Measurements from ENCODE around the gene SHC4.

Gene SHC4, protein sequence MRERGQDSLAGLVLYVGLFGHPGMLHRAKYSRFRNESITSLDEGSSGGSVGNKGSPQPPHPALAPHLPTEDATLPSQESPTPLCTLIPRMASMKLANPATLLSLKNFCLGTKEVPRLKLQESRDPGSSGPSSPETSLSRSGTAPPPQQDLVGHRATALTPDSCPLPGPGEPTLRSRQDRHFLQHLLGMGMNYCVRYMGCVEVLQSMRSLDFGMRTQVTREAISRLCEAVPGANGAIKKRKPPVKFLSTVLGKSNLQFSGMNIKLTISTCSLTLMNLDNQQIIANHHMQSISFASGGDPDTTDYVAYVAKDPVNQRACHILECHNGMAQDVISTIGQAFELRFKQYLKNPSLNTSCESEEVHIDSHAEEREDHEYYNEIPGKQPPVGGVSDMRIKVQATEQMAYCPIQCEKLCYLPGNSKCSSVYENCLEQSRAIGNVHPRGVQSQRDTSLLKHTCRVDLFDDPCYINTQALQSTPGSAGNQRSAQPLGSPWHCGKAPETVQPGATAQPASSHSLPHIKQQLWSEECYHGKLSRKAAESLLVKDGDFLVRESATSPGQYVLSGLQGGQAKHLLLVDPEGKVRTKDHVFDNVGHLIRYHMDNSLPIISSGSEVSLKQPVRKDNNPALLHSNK

DNA sequence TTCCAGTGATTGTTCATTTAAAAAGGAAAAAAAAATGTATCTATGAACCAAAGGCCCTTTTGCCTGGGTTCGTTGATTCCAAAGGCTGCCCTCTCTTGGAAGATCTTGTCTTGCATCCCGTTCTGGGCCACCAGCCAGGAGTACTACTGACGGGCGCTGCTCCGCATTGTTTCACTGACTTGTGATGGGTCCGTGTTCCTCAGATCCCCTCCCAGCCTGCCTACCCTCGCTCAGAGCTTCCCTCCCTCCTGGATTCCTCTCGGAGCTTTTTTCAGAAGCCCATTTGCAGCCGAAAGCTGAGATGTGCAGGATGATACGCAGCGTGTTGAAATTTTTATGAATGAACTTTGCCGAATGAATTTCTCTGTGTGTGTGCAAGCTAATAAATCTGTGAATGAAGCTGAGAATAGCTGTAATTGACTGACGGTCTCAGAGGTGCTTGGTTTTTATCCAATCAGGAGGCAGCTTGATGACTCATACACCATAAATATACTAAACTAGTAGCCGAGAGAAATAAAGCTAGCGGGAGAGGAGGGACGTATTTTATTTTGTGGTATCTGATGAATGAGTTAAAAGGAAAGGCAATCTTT is at the start of gene SHC4:
SHC4 (minus strand) TSS at position 396 of the 590 bp plus-strand sequence. CDS start 904 bp downstream, outside the sequence.
- no peak for DNase-seq (ENCODE audit: low read depth in 2 of 2, low spot score in 1 of 2)

DNA sequence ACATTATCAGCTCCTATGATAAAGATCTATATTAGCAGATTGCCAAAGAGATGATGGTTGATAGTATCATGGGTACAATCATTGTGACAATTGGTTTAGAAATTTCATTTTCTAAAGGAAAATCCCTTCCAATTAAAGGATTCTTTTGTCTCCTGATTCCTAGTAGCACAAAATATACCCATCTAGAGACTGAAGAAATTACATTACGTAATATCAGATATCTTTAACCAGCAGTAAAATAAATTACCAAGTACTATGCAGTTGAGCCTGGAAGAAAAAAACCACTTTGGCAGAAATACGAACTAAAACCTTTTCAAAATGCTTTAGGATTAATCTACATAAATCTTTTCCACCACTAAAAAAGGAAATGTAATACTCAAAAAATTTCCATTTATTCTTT is 35.6 kb upstream of the SHC4 start:
- no peak for DNase-seq (ENCODE audit: low read depth in 2 of 2, low spot score in 1 of 2)

DNA sequence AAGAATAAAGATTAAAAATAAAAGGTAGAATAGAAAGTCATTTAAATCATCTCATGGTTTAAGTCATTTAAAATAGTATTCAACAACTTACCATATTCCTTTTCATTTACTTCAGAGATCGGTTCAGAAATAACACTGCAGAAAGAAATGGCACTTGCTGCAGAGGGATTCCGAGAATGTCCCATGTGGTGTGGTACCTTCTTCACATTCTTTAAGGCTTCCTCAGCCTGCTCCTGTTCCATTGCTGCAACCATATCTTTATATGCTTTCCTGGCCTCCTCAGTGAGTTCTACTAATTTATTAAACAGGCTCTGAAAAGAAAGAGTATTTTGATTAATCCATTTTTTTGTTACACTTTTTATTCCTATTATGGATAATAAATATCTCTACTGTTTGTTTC is 32.6 kb upstream of the SHC4 start:
- no peak for DNase-seq (ENCODE audit: low read depth in 2 of 2, low spot score in 1 of 2)

DNA sequence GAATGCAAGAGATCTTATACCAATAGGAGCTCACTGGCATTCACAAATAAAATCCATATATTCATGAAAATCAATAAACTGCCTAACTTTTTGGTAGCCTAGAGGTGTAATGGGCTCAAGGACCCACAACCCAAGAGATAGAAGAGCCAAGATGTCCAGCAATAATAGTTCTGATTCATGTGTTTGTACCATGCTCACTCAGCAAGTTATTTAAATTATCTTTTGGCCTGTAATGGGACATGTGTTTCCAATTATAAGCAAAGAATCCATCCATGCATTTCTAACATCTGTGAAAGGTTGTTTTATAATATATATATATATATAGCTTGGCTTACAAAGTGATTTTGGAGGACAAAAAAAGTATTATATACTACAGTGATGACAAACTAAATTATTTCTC is 29.7 kb upstream of the SHC4 start:
- no peak for DNase-seq (ENCODE audit: low read depth in 2 of 2, low spot score in 1 of 2)

GRCh38 chr15:48992545-48992944 is 28.8 kb upstream of the SHC4 start:
- no peak for DNase-seq (ENCODE audit: low read depth in 2 of 2, low spot score in 1 of 2)

DNA sequence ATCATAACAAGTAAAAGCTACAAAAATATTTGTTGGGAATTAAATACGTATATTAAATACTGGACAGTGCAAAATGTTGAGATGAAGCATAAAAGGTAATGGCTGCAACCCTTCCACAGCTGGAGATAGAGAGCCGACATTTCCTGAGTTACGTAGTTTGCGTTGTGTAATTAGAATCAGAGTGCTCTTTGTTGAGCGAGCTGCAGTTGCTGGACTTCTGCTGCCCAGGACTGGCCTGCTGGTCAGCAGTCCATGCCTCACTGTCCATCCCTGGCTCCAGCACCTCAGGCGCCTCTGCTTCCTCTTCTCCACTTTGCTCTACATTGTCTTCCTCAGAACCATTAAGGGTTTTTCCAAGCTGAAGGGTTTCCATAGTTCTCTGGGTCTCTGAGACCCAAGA is 28.4 kb upstream of the SHC4 start:
- DNase-seq (ENCODE audit: low read depth in 2 of 2, low spot score in 1 of 2) = no peak

DNA sequence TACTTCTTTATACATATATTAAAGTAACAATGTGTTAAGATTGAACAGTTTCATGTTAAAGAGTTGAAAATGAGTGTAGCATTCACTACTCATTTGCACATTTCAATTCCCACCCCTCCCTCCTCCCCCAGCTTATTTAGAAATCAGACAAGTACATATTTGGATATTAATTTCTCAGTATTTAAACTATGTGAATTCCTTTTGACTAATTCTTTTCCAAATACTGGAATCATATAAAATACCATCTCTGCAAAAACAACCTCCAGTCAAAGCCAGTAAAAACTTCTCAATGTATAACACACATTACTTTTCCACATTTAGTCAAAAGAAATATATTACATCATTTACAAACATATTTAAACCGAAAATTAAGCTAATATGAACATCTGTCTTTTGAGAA is 25.5 kb upstream of the SHC4 start:
- DNase-seq (ENCODE audit: low read depth in 2 of 2, low spot score in 1 of 2) = no peak

DNA sequence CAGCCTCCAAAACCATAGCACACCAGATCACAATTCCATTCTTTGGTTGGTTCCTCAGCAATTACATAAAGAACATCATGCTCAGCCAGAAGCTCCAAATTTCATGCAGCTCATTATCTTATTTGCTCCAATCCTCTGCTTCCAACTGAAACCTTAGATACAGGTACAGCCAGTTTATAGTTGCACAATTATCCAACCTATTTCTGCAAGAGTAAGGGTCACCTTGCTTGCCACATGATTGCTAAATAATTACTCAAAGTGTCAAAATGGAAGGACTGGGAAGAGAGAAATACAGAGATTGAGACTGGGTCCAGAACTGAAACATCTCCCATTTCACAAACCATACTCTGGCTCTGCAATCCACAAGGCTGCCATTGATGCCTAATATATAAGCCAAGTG is 23.4 kb upstream of the SHC4 start:
- DNase-seq (ENCODE audit: low read depth in 2 of 2, low spot score in 1 of 2) = no peak

DNA sequence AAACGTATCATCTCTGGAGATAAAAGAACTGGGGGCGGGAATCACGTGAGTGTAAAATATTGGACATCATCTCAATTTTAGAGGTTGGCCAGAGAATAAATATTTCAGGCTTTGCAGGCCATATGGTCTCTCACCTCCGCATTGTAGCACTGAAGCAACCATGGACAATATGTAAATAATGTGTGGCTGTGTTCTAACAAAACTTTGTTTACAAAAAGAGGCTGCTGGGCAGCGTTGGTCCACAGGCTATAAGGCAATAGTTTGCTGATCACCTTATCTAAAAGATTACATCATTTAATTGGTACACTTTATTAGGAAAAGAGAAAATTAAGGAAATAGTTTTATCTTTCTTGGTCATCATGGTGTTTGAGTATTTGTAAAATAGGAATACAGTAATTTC is 22.5 kb upstream of the SHC4 start:
- DNase-seq (ENCODE audit: low read depth in 2 of 2, low spot score in 1 of 2) = no peak

DNA sequence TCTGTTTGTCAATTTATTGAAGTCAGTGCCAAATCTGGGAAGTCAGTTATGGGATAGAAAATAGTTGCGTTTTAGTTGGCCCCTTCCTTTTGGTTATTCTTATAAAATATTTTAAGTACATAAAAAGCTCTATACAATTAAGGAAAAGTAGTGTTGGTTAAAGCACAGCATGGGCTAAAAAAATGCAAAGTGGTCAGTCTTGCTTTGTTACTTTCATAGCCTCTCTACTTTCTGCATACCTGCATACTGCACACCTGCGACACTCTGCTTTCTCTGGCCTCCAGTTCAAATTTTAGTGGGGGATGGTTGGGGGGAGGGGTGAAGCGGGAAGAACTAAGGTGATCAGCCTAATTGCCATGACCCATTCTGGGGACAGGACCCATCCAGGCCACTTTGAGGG is 21.8 kb upstream of the SHC4 start:
- no peak for DNase-seq (ENCODE audit: low read depth in 2 of 2, low spot score in 1 of 2)

- DNase-seq (ENCODE audit: low read depth in 2 of 2, low spot score in 1 of 2) = no peak
Observed at GRCh38 chr15:48984811-48985352, 21.2 kb upstream of the SHC4 start.

DNA sequence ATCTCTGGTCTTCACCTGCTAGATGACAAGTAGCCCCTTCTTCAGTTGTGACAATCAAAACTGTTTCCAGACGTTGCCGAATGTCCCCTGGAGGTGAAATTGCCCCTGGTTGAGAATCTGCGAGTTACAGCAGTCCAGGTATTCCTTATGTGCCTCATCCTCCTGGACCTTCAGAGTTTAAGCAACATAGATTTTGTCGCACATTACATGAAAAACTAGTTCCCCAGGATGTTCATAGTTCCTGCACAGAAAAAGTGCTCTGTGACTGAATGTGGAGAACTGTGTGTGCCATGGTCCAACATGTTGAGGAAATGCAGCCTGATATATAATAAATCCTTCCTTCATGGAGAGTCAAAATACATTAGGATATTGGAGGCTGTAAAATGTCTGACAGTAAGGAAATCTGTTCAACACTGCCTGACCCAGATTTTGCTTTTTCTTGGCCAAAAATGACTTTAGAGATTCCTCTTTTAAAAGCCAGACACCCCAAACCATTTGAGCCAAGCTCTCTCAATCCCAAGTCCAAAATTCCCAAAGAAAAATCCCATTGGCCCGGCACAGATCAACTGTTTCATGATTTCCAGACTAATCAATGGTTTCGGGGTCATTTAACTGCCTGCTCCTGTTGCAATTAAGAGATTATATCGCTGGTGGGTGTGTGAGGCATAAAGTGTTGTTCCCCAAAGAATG is 20.4 kb upstream of the SHC4 start:
- DNase-seq (ENCODE audit: low read depth in 2 of 2, low spot score in 1 of 2) = no peak

DNA sequence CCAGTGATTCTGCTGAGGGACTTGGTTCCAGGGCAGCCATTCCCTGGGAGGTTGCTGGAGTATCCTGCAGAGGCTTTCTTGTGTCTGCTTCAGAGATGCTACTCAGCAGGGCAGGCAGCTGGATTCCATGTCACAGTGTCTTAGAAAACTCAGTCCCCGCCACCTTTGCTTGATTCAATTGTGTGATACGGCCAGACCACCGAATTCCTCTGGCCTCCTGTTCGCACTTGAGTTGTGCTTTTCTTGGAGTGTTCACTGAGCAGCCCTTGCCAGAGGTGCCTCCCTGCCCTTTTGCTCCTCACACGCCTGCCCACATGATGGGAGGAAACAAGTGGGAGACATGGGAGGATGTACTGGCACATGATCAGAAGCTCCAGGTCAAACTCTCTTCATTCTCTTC is 19.6 kb upstream of the SHC4 start:
- no peak for DNase-seq (ENCODE audit: low read depth in 2 of 2, low spot score in 1 of 2)

DNA sequence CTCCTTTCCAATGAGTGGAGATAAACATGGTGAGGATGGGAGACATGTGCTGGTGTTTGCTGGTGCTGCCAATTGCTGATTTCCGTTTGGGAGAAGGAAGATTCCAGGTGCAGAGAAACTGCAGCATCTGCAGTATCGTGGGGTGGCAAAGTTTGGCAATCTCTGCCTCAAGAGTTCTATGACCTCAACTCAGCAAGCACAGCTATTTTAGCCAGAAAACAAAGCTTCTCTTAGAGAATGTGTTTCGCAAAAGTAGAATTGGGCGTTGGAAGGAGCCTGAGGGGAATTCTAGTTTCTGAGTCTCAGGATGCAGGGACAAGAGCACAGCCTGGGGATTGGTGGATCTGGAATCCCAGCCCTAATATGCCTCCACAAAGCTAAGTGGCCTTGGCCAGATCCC is 18.2 kb upstream of the SHC4 start:
- no peak for DNase-seq (ENCODE audit: low read depth in 2 of 2, low spot score in 1 of 2)

DNA sequence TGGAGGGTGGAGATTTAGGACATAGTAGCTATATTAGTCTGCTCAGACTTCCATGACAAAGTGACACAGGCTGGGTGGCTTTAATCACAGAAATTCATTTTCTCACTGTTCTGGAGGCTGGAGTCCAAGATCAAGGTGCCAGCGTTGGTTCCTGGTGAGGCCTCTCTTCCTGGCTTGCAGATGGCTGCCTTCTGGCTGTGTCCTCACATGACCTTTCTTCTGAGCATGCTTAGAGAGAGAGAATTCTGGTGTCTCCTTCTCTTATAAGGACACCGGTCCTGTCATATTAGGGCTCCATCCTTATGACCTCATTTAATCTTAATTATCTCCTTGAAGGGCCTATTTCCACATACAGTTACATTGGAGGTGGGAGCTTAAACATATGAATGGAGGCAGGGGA is 14.9 kb upstream of the SHC4 start:
- no peak for DNase-seq (ENCODE audit: low read depth in 2 of 2, low spot score in 1 of 2)

DNA sequence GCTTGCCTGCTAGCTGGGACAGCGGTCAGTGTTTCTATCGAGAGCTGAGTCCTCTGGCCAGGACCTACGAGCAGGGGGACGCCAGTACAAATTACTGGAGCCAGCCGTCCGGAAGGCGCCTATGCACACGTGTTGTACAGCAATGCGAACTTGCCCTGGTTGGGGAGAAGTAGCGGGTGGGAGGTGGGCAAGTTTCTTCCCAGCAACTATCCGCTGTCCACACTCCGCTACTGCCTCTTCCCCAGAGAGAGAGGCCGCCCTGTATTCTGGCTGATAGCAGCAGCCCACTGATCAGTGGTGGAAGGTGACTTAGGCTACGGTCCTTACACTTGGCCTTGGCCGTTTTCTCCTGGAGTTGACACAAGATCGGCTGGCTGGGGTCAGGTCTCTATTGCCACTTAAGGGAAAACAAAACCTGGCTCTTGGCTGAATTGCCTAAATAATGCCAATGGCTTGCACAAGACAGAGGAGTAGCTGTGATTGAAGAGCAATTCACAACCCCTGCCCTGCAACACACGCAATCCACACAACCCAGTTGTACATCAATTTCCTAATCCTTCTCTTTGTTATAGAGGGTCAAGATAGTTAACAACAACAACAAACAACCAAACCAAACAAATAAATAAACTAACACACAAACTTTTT is 12.8 kb upstream of the SHC4 start:
- DNase-seq (ENCODE audit: low read depth in 2 of 2, low spot score in 1 of 2) = no peak

DNA sequence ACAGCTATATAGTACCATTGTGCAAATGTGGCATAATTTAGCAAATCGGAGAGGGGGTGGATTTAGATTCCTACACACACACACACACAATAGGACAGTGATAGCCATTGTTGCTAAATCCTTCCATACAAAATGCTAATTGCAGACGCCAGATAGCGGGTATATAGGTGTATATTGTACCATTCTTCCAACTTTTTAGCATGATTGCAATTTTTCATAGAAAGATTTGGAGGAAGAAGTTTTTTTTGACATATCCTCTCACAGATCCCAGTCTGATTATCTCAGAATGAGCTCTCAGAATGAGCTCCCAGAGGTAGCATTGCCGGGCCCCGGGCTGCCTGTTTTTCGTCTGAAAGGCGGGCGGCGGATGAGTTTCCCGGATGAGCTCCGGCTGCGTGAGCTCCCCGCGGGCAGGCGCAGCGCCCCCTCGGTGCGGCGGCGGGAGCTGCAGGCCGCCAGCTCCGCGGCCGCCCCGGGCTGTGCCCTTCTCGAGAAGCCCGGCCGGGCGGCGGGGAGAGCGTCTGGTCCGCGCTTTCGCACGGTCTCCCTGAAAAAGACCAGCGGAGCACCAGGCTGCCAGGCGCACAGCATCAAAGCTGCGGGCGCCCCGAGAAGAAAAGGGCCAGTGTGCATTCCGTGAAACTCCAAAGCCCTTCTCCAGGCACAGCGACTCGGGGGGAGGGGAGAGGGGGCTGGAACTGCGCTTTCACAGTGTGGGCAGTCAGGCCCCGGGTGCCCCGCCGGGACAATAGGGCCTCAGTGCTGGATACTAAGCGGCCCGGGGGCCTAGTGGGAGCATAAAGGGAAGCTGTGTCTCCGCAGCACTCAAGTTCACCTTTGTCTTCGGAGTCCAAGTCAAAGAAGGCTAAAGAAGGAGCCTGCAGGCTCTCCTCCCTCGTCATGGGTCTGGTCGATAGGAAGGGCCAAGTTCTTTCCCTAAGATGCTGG is 12.0 kb upstream of the SHC4 start:
- DNase-seq (ENCODE audit: low read depth in 2 of 2, low spot score in 1 of 2) = peak; percentile 19 to 24

- DNase-seq (ENCODE audit: low read depth in 2 of 2, low spot score in 1 of 2) = no peak
Observed at GRCh38 chr15:48974882-48975281, 11.2 kb upstream of the SHC4 start.

- no peak for DNase-seq (ENCODE audit: low read depth in 2 of 2, low spot score in 1 of 2)
Observed at GRCh38 chr15:48972750-48973503, 9.2 kb upstream of the SHC4 start.
